Uterus (tissue), 4 donors: ENCODE measurements around the gene FAM120A. TPM values are rescaled to one million over a fixed set of nuclear protein-coding genes. Genes with fewer than 3 reads are reported as not detected.

Experiments
- DNase-seq, 2 donors: peaks; one replicate each; pipeline ENCODE4 v3.0.0-alpha.2; 2019 to 2020
- H3K27ac ChIP-seq, 2 donors: fragments of 200-600 bp; sonication (generic); 1 replicate in 1 of 2; 2 replicates in 1 of 2; pipeline ENCODE4 v1.5.1; 2016 to 2018
- H3K27me3 ChIP-seq, 2 donors: fragments of 200-600 bp; sonication (generic); one replicate each; pipeline ENCODE4 v1.5.1; 2018 to 2019; ENCODE audit warnings: control low read depth in 1 of 2
- H3K36me3 ChIP-seq, 2 donors: fragments of 200-600 bp; sonication (generic); one replicate each; pipeline ENCODE4 v1.5.1; 2019; ENCODE audit warnings: control low read depth in 1 of 2
- H3K4me1 ChIP-seq, 2 donors: fragments of 200-600 bp; sonication (generic); one replicate each; pipeline ENCODE4 v1.5.1; 2018 to 2019; ENCODE audit warnings: control low read depth in 1 of 2
- H3K4me3 ChIP-seq, 2 donors: fragments of 200-600 bp; sonication (generic); 1 replicate in 1 of 2; 2 replicates in 1 of 2; pipeline ENCODE4 v1.5.1; 2018 to 2019; ENCODE audit warnings: mild to moderate bottlenecking in 1 of 2
- H3K9me3 ChIP-seq, 2 donors: fragments of 200-600 bp; sonication (generic); one replicate each; pipeline ENCODE4 v1.5.1; 2019; ENCODE audit warnings: control low read depth in 1 of 2
- POLR2A ChIP-seq, 2 donors: fragments of 450-650 bp; IDR thresholded peaks; one replicate each; pipeline ENCODE4 v1.6.1; 2016; ENCODE audit warnings: antibody characterized with exemption in 2 of 2, mild to moderate bottlenecking in 1 of 2, moderate library complexity in 1 of 2
- intact Hi-C: fragments of 100-400 bp; cut with DNase I; formaldehyde crosslinking; loops from one replicate; pipeline ENCODE4 v1.15.1; 2023; ENCODE audit warnings: low total_unique reads
- total RNA-seq, 4 donors: library from RNA; depleted of rRNA in 3 of 4; stranded (reverse); fragments of >200 nt in 3 of 4; gene quantifications; one replicate each; pipeline versions ENCODE4 v1.1.0 to v1.2.4, GENCODE V29; 2014 to 2023
- TF ChIP-seq, protein P1 (sequence below), 4 experiments: fragments of 200-600 bp in 2 of 4; fragments of 450-650 bp in 2 of 4; sonication (generic) in 2 of 4; IDR thresholded peaks; one replicate each; pipeline ENCODE4 v1.5.1; 2016 to 2019; ENCODE audit warnings: antibody characterized with exemption in 4 of 4, mild to moderate bottlenecking in 2 of 4, moderate library complexity in 1 of 4
- donor health status: DM: yes; HTN: yes; CAD: no.

FAM120A gene
- total RNA-seq, 4 donors from 2014 or later, result 36.8 to 110 (median 103) TPM

DNA sequence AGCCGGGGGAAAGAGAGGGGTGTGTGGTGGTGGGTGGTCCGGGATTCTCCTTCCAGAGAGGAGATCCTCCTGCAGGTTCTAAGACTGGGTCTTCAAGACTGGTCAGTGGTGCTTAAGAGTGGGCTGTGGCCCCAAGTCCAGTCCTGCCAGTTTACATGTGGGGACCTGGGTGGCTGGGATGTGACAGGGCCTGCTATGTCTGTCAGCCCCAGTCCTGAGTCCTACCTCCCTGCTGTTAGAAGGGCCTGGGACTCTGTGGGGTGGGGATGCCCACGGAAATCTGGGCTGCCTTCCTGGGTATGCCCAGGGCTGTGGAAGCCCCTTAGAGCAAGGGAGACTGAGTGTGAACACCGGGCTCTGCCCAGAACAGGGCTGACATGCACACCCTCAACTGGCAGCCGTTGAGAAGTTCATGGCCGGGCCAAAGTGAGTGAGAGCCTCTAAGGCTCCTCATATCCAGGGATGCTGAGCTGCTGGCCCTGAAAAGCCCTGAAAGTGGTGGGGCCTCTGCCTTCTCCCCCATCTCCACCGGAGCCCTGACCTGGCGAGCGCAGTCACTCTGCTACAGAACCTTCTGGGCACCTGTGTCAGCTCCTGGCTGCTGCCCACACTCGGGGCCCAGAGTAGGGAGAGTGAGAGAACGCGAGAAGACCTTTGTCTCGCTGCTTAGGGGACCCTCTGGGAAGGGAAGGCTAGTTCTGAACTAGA, 126.6 kb downstream of the FAM120A start:
- Histone ChIP-seq H3K36me3 (no peaks in the 10 kb centered on the region), H3K27me3 (no peaks in the 10 kb centered on the region), H3K4me1 (peaks cover 0 to 11% of the 10 kb centered on the region in 2 donors), H3K27ac (peak overlapping the region; percentile 88 to 94), H3K4me3 (peak overlapping the region; percentile 37 to 89), H3K9me3 (no peaks in the 10 kb centered on the region)
- DNase-seq, result no peak
- TF ChIP-seq, protein P1, sequence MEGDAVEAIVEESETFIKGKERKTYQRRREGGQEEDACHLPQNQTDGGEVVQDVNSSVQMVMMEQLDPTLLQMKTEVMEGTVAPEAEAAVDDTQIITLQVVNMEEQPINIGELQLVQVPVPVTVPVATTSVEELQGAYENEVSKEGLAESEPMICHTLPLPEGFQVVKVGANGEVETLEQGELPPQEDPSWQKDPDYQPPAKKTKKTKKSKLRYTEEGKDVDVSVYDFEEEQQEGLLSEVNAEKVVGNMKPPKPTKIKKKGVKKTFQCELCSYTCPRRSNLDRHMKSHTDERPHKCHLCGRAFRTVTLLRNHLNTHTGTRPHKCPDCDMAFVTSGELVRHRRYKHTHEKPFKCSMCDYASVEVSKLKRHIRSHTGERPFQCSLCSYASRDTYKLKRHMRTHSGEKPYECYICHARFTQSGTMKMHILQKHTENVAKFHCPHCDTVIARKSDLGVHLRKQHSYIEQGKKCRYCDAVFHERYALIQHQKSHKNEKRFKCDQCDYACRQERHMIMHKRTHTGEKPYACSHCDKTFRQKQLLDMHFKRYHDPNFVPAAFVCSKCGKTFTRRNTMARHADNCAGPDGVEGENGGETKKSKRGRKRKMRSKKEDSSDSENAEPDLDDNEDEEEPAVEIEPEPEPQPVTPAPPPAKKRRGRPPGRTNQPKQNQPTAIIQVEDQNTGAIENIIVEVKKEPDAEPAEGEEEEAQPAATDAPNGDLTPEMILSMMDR (IDR thresholded peaks at IDR 0.05), result no peak
- no peak for TF ChIP-seq POLR2A (IDR thresholded peaks at IDR 0.05)
- intact Hi-C loops, result no loop called here

DNA sequence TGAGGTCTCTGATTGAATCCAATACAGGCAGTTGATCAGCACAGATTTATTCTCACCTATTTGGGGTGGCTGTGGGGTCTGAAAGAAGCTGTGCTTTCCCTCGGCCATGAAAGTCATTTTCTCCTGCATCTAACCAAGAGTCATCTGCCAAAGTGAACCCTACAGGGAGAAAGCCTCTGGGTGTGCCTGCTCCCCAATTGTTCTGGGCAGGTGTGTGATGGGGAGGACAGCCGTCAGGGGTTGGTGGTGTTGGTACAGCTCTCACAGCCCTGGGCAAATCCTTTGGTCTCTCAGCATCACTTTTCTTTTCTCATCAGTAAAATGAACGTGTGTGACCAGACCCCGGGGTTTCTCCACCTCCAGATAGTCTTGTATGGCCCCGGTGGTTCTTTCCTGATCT, 127.4 kb downstream of the FAM120A start:
- no peak for TF ChIP-seq POLR2A (IDR thresholded peaks at IDR 0.05)
- TF ChIP-seq, protein P1 (IDR thresholded peaks at IDR 0.05), result no peak
- Histone ChIP-seq H3K27me3 (no peaks in the 10 kb centered on the region), H3K36me3 (no peaks in the 10 kb centered on the region), H3K9me3 (no peaks in the 10 kb centered on the region), H3K4me3 (no peak overlapping the region), H3K4me1 (peaks cover 0 to 11% of the 10 kb centered on the region in 2 donors), H3K27ac (peak overlapping the region; percentile 88 to 94)
- DNase-seq, result no peak
- intact Hi-C loops, result no loop called here

DNA sequence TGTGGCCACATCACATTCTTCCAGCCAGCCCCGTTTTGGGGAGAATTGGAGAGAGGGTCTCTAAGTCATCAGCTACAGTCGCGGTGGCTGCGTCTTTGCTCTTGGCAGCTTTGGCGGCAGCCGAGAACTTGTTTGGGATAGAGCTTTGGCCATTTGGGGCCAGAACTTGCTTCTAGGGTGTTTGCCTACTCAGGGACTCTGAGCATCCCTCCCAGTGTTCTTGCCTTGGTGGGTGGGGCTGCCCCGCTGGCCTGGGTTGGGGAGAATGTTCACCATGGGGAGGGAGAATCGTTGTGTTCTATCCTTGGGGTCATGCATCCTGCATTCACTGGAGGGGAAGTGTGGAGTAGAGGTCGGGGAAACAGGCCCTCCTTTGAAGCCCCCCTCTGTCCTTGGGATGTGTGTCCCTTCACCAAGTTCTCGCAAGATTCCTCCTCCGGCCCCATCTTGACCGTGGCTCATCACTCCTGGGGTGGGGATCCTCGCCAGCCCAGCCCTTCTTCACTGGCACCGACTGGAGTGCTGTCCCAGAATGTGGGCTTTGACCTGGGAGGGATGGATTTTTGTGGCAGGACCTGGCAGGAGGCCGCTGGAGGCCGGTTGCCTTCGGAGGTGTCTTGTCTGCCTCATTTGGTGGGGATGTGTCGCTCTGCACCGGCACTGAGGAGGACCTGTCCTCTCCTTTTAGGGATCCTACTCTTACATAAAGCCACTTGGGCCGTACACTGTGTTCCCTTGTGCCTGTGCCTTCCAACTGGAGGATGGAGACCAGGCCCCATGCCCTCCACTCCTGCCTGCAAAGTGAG, 128.4 kb downstream of the FAM120A start:
- no peak overlapping the region for H3K4me3 ChIP-seq
- H3K27me3 ChIP-seq, result no peaks in the 10 kb centered on the region
- TF ChIP-seq POLR2A (IDR thresholded peaks at IDR 0.05), result no peak
- TF ChIP-seq, protein P1 (IDR thresholded peaks at IDR 0.05), result no peak
- H3K4me1 ChIP-seq, result peaks cover 0 to 11% of the 10 kb centered on the region in 2 donors
- no peaks in the 10 kb centered on the region for H3K9me3 ChIP-seq
- intact Hi-C loops, result no loop called here
- DNase-seq, result no peak
- H3K27ac ChIP-seq, result no peak overlapping the region
- no peaks in the 10 kb centered on the region for H3K36me3 ChIP-seq

DNA sequence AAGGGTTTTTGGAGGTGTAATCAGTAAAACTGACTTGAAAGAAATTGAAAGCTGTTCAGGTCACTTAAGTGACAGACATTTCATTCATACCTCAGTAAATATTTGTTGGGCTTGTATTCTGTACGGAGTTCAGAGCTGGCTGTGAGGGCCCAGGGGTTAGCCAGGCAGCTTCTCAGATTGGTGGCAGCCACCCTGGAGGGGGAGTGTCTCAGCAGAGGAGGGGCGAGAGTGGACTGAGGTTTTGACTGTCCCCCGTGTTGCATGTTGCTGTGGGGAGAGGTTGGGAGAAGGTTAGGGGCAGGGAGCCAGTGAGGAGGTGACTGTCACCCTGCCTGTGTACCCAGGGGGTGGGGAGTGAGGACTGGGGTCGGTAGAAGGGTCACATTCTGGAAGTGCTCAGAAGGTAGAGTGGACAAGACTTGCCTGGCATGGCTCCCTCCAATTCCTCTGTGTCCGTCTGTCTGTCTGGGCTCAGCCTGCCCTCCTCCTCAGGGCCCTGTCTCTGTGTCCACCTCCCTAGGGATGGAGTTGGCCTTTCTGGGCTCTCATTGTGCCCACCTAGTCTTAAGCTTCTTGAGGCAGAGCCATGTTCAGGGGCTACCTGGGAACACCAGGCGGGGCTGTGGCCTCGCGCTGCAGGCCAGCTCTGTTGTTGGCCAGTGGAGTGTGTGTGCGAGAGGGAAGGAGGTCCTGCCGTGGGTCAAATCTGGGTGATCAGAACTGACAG, 129.3 kb downstream of the FAM120A start:
- TF ChIP-seq, protein P1 (IDR thresholded peaks at IDR 0.05), result no peak
- no peak for TF ChIP-seq POLR2A (IDR thresholded peaks at IDR 0.05)
- Histone ChIP-seq H3K9me3 (no peaks in the 10 kb centered on the region), H3K27me3 (no peaks in the 10 kb centered on the region), H3K36me3 (no peaks in the 10 kb centered on the region), H3K27ac (no peak overlapping the region), H3K4me3 (no peak overlapping the region), H3K4me1 (peaks cover 0 to 11% of the 10 kb centered on the region in 2 donors)
- intact Hi-C loops, result no loop called here
- DNase-seq, result no peak
